GM23338 (cell line): ENCODE results near the gene CWH43. TPM values are rescaled to one million over a fixed set of nuclear protein-coding genes. Genes with fewer than 3 reads are reported as not detected.

ENCODE experiments used
- ATAC-seq: fragments of 200-7000 bp; cut with Tn5 transposase; 3 replicates; pipeline ENCODE4 v1.9.1; 2020
- DNase-seq: peaks from one replicate; pipeline ENCODE4 v3.0.0-alpha.2; 2015; ENCODE audit warnings: low spot score
- H2AFZ ChIP-seq: fragments of 200-600 bp; sonication (generic); 2 replicates; pipeline ENCODE4 v1.8.0; 2016; ENCODE audit warnings: antibody characterized with exemption, mild to moderate bottlenecking, moderate library complexity
- H3F3A ChIP-seq: fragments of 200-600 bp; sonication (generic); replicated peaks from 2 replicates; pipeline ENCODE4 v1.8.0; 2017; ENCODE audit warnings: antibody characterized with exemption, mixed run types, low read depth
- H3K27ac ChIP-seq: fragments of 200-600 bp; sonication (generic); 2 replicates; pipeline ENCODE4 v1.6.1; 2016; ENCODE audit warnings: low read depth
- H3K27me3 ChIP-seq: fragments of 200-600 bp; sonication (generic); 2 replicates; pipeline ENCODE4 v1.8.0; 2016; ENCODE audit warnings: mild to moderate bottlenecking, mixed run types, moderate library complexity; ENCODE audit not compliant: insufficient read depth
- H3K36me3 ChIP-seq: fragments of 200-600 bp; sonication (generic); 2 replicates; pipeline ENCODE4 v1.8.0; 2016; ENCODE audit warnings: mild to moderate bottlenecking; ENCODE audit not compliant: insufficient read depth
- H3K4me1 ChIP-seq: fragments of 200-600 bp; sonication (generic); 2 replicates; pipeline ENCODE4 v1.8.0; 2016; ENCODE audit warnings: mild to moderate bottlenecking, moderate library complexity; ENCODE audit not compliant: insufficient read depth
- H3K4me2 ChIP-seq: fragments of 200-600 bp; sonication (generic); 2 replicates; pipeline ENCODE4 v1.7.1; 2017; ENCODE audit warnings: mixed run types
- H3K4me3 ChIP-seq: fragments of 200-600 bp; sonication (generic); 2 replicates; pipeline ENCODE4 v1.6.1; 2016; ENCODE audit warnings: mixed run types
- H3K79me2 ChIP-seq: fragments of 200-600 bp; sonication (generic); replicated peaks from 2 replicates; pipeline ENCODE4 v1.8.0; 2017; ENCODE audit warnings: mild to moderate bottlenecking; ENCODE audit not compliant: insufficient read depth
- H3K9me2 ChIP-seq: fragments of 200-600 bp; sonication (generic); 2 replicates; pipeline ENCODE4 v1.8.0; 2017; ENCODE audit not compliant: insufficient read depth
- H4K20me1 ChIP-seq: fragments of 200-600 bp; sonication (generic); replicated peaks from 2 replicates; pipeline ENCODE4 v1.8.0; 2017; ENCODE audit warnings: mild to moderate bottlenecking; ENCODE audit not compliant: insufficient read depth
- H3K27ac Mint-ChIP-seq: 2 replicates; pipeline ENCODE4 v1.8.0; 2020; ENCODE audit warnings: inconsistent platforms, mild to moderate bottlenecking, moderate library complexity, mixed read lengths
- H3K27me3 Mint-ChIP-seq: 3 replicates; pipeline ENCODE4 v1.8.0; 2022; ENCODE audit warnings: low read depth, mild to moderate bottlenecking, moderate library complexity, mixed read lengths, inconsistent platforms; ENCODE audit not compliant: insufficient read depth, poor library complexity
- H3K36me3 Mint-ChIP-seq: 3 replicates; pipeline ENCODE4 v1.8.0; 2021; ENCODE audit warnings: low read depth, mild to moderate bottlenecking, inconsistent platforms, moderate library complexity, mixed read lengths
- H3K4me1 Mint-ChIP-seq: 3 replicates; pipeline ENCODE4 v1.8.0; 2020; ENCODE audit warnings: mild to moderate bottlenecking, inconsistent platforms, mixed read lengths
- H3K4me3 Mint-ChIP-seq: 3 replicates; pipeline ENCODE4 v1.8.0; 2021; ENCODE audit warnings: moderate library complexity, mild to moderate bottlenecking, inconsistent platforms, mixed read lengths
- H3K9me3 Mint-ChIP-seq: 3 replicates; pipeline ENCODE4 v1.8.0; 2020; ENCODE audit warnings: moderate library complexity, mild to moderate bottlenecking, inconsistent platforms, mixed read lengths
- EZH2 ChIP-seq: fragments of 200-600 bp; sonication (generic); IDR thresholded peaks from one replicate; pipeline ENCODE4 v1.8.0; 2017; ENCODE audit warnings: antibody characterized with exemption, mild to moderate bottlenecking, low read depth; ENCODE audit not compliant: unreplicated experiment
- JUNB ChIP-seq: IDR thresholded peaks from one replicate; pipeline ENCODE4 v1.6.1; 2016; ENCODE audit warnings: antibody characterized with exemption; ENCODE audit not compliant: unreplicated experiment
- NANOG ChIP-seq: IDR thresholded peaks from 2 replicates; pipeline ENCODE4 v1.6.1; 2016; ENCODE audit warnings: antibody characterized with exemption, borderline replicate concordance
- STAT1 ChIP-seq: IDR thresholded peaks from one replicate; pipeline ENCODE4 v1.6.1; 2016; ENCODE audit warnings: antibody characterized with exemption; ENCODE audit not compliant: unreplicated experiment
- ZNF114 ChIP-seq: fragments of 250-450 bp; sonication (Bioruptor Pico); IDR thresholded peaks from 2 replicates; pipeline ENCODE4 v1.5.0; 2020; ENCODE audit warnings: mild to moderate bottlenecking, moderate library complexity
- ZNF331 ChIP-seq: fragments of 250-450 bp; sonication (Bioruptor Pico); IDR thresholded peaks from 2 replicates; pipeline ENCODE4 v1.5.0; 2020; ENCODE audit warnings: low read depth, mild to moderate bottlenecking, moderate library complexity
- polyA plus RNA-seq: library from polyadenylated mRNA; unstranded; fragments of >200 nt; fragmentation: Nextera tagmentation; extraction: Ambion mirVana; gene quantifications from 2 replicates; pipeline ENCODE4 v1.2.1, GENCODE V29; 2016
- total RNA-seq: library from RNA; depleted of rRNA; stranded (reverse); fragments of >200 nt; shearing (Covaris generic); gene quantifications from 2 replicates; pipeline ENCODE4 v1.2.3, GENCODE V29; 2014
- TF ChIP-seq, protein P1 (sequence below): fragments of 250-450 bp; sonication (Bioruptor Pico); IDR thresholded peaks from 2 replicates; pipeline ENCODE4 v1.5.0; 2020; ENCODE audit warnings: mild to moderate bottlenecking, moderate library complexity

Gene CWH43
- total and polyA plus RNA-seq, 2 experiments from 2014 or later, result not detected

DNA sequence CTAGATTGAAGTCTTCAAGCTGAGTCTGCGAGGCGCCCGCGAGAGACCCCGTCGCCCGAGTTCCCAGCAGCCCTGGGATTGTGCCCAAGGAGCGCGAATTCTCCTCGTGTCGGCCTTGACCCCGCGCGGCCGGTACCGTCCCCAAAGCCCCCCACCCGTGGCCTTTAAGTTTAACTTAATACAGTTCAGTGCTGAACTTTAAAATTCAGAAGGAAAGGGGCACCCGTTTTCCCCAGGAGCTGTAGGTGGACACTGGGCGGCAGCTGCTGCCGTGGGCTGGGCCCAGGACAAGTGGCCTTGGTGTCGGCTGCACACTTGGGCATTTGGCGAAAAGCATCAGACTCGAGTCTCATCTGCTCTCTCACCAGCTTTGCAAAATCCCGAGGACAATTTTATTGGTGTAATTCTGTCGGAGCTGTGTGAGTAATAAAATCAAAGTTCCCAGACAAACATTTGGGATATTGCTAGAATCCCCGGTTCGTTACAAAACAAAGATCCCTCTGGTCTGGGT lies 634 bp downstream of the CWH43 start (continued):
- TF ChIP-seq, protein P1, sequence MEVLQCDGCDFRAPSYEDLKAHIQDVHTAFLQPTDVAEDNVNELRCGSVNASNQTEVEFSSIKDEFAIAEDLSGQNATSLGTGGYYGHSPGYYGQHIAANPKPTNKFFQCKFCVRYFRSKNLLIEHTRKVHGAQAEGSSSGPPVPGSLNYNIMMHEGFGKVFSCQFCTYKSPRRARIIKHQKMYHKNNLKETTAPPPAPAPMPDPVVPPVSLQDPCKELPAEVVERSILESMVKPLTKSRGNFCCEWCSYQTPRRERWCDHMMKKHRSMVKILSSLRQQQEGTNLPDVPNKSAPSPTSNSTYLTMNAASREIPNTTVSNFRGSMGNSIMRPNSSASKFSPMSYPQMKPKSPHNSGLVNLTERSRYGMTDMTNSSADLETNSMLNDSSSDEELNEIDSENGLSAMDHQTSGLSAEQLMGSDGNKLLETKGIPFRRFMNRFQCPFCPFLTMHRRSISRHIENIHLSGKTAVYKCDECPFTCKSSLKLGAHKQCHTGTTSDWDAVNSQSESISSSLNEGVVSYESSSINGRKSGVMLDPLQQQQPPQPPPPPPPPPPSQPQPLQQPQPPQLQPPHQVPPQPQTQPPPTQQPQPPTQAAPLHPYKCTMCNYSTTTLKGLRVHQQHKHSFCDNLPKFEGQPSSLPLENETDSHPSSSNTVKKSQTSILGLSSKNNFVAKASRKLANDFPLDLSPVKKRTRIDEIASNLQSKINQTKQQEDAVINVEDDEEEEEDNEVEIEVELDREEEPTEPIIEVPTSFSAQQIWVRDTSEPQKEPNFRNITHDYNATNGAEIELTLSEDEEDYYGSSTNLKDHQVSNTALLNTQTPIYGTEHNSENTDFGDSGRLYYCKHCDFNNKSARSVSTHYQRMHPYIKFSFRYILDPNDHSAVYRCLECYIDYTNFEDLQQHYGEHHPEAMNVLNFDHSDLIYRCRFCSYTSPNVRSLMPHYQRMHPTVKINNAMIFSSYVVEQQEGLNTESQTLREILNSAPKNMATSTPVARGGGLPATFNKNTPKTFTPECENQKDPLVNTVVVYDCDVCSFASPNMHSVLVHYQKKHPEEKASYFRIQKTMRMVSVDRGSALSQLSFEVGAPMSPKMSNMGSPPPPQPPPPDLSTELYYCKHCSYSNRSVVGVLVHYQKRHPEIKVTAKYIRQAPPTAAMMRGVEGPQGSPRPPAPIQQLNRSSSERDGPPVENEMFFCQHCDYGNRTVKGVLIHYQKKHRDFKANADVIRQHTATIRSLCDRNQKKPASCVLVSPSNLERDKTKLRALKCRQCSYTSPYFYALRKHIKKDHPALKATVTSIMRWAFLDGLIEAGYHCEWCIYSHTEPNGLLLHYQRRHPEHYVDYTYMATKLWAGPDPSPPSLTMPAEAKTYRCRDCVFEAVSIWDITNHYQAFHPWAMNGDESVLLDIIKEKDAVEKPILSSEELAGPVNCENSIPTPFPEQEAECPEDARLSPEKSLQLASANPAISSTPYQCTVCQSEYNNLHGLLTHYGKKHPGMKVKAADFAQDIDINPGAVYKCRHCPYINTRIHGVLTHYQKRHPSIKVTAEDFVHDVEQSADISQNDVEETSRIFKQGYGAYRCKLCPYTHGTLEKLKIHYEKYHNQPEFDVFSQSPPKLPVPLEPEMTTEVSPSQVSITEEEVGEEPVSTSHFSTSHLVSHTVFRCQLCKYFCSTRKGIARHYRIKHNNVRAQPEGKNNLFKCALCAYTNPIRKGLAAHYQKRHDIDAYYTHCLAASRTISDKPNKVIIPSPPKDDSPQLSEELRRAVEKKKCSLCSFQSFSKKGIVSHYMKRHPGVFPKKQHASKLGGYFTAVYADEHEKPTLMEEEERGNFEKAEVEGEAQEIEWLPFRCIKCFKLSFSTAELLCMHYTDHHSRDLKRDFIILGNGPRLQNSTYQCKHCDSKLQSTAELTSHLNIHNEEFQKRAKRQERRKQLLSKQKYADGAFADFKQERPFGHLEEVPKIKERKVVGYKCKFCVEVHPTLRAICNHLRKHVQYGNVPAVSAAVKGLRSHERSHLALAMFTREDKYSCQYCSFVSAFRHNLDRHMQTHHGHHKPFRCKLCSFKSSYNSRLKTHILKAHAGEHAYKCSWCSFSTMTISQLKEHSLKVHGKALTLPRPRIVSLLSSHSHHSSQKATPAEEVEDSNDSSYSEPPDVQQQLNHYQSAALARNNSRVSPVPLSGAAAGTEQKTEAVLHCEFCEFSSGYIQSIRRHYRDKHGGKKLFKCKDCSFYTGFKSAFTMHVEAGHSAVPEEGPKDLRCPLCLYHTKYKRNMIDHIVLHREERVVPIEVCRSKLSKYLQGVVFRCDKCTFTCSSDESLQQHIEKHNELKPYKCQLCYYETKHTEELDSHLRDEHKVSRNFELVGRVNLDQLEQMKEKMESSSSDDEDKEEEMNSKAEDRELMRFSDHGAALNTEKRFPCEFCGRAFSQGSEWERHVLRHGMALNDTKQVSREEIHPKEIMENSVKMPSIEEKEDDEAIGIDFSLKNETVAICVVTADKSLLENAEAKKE (CRISPR knock-in tag), result no peak
- TF ChIP-seq EZH2, result no peak
- TF ChIP-seq ZNF114 (CRISPR knock-in tag), result no peak

DNA sequence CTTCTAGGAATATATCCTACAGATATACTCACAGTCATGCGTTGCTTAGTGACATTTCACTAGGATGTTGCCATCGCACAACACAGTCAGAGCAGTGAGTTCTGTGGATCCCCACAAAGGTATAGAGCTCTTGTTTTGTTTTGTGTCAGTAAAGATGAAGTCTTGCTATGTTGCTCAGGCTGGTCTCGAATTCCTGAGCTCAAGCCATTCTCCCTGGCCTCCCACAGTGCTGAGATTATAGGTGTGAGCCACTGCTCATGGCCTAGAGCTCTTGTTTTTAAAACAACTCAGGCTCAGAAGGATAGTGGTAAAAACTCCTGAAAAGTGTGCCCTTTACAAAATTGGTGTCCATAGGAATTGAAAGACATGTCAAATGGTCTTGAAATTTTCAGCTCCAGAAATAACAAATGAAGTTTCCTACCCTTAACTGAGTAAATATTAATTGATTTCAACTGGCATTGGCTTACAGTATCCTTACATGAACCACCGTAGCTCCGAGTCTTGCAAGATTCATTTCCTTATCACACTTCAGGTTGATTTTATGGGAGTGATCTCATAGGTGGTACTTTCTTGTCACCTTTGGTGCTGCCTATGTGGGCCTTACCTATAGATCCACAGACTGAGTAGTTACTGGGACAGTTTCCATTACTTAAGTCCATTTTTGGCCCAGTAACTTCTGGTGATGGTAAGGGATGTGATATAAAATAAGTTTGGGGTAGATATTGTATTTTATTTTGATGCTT lies 3.6 kb downstream of the CWH43 start:
- no peak overlapping the region for H2AFZ ChIP-seq
- H3K4me1 ChIP-seq, result no peaks in the 10 kb centered on the region; the same call in 1 of the 2 replicates
- no peaks in the 10 kb centered on the region for H3K79me2 ChIP-seq
- Mint-ChIP-seq H3K9me3 (peaks cover 47% of the 10 kb centered on the region), H3K27ac (no peak overlapping the region), H3K4me1 (no peaks in the 10 kb centered on the region), H3K4me3 (no peak overlapping the region), H3K27me3 (peaks cover 30% of the 10 kb centered on the region), H3K36me3 (peaks cover 4% of the 10 kb centered on the region; the same call in 1 of the 3 replicates)
- H3K9me2 ChIP-seq, result no peaks in the 10 kb centered on the region
- H3K4me2 ChIP-seq, result no peak overlapping the region
- DNase-seq, result no peak
- H3K27ac ChIP-seq, result no peak overlapping the region
- H3F3A ChIP-seq, result no peaks in the 10 kb centered on the region
- no peaks in the 10 kb centered on the region; the same call in 1 of the 2 replicates for H3K36me3 ChIP-seq
- peaks cover 49% of the 10 kb centered on the region for H3K27me3 ChIP-seq
- no peak for ATAC-seq
- no peak overlapping the region for H3K4me3 ChIP-seq
- H4K20me1 ChIP-seq, result no peaks in the 10 kb centered on the region
- no peak for TF ChIP-seq ZNF114 (CRISPR knock-in tag)
- no peak for TF ChIP-seq ZNF331 (CRISPR knock-in tag)
- TF ChIP-seq, protein P1 (CRISPR knock-in tag), result no peak
- TF ChIP-seq STAT1, result no peak
- TF ChIP-seq JUNB, result no peak
- TF ChIP-seq NANOG, result no peak
